GM18526 (cell line): Measurements from ENCODE around the gene HOXB1.

Experiments used
- POLR2A ChIP-seq: IDR thresholded peaks from 3 replicates; pipeline ENCODE4 v1.6.1; 2011; ENCODE audit not compliant: insufficient read length; ENCODE audit errors: extremely low read depth

Gene HOXB1

DNA sequence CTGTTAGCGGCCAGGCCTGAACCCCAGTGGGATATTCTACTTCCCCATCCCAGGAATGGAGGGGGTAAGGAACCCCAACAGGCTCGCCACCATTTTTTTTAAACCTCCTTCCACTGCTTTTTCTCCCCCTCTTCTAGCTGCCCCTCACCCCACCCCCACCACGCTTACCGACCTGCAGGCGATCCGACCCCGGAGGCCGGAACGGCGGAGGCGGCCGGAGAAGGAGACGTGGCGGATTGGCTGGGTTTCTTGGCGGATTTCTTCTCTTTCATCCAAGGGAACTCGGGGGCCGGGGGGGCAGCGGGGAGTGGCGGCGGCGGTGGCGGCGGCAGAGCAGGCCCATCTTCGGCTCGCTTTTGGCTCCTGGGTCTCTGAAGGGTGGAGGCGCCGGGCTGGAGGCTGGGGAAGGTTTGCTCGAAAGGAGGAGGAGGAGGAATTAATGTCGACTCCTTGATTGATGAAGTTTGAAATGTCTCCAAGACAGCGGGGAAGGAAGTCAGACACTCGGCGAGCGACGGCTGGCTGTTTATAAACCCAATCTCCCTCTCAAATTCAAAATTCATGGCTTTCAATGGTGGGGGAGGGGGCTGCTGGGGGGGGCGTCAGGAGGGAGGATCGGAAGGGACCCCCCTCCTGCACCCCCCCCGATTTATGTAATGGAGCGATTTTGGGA is 13.7 kb upstream of the HOXB1 start:
- peak; percentile 39 for TF ChIP-seq POLR2A

DNA sequence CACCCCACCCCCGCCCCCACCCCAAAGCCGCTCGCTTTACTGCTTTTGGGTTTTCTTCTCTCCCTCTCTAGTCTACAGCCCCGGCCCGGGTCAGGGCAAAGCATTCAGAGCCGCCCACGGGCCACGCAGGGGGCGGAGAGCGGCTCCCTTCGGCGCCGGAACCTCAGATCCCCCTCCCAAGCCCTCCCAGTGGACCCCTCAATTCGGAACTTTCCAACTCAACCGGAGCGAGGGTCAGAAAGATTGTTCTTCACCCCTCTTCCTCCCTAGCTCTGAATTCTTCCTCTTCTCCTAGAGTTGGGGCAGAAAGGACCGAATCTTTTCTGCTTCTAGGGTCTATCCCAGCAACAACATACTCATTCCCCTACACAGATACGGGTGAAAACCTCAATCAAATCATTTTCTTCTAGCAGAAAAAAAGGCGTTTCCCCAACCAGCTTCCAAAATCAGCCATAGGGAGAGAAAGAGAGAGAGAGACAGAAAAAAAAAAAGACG is 13.1 kb upstream of the HOXB1 start:
- TF ChIP-seq POLR2A = no peak

DNA sequence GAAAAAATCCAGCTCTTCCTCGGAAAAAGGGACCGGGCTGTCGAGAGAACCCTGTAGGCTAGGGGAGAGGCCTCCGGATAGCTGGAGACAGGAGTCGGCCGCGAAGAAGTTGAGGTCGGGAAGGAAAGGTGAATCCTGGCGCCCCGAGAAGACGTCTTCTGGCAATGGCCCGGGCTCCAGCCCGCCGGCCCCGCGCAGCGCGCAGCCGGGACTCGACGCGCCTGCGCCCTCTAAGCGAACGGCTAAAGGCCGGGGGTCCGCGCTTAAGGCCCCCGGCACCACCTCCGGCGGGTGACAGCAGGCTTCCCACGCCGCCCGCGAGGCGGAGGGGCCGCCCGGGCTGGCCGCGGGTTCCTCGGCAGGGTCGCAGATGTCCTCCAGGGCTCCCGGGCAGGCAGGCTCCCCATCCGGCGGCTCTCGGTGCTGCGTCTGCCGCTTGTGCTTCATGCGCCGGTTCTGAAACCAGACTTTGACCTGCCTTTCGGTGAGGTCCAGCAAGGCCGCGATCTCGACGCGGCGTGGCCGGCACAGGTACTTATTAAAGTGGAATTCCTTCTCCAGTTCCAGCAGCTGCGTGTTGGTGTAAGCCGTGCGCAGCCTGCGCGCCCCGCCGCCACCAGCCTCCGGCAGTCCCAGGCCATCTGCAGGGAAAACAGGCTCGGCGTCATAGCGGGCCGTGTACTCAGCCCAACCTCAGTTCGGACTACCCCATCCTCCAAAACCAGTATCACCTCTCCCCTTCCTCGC is 12.5 kb upstream of the HOXB1 start:
- peak; percentile 62 for TF ChIP-seq POLR2A

GRCh38 chr17:48542698-48543106 is 11.9 kb upstream of the HOXB1 start:
- TF ChIP-seq POLR2A = no peak

- no peak for TF ChIP-seq POLR2A
Observed at GRCh38 chr17:48542114-48542656, 11.4 kb upstream of the HOXB1 start.

DNA sequence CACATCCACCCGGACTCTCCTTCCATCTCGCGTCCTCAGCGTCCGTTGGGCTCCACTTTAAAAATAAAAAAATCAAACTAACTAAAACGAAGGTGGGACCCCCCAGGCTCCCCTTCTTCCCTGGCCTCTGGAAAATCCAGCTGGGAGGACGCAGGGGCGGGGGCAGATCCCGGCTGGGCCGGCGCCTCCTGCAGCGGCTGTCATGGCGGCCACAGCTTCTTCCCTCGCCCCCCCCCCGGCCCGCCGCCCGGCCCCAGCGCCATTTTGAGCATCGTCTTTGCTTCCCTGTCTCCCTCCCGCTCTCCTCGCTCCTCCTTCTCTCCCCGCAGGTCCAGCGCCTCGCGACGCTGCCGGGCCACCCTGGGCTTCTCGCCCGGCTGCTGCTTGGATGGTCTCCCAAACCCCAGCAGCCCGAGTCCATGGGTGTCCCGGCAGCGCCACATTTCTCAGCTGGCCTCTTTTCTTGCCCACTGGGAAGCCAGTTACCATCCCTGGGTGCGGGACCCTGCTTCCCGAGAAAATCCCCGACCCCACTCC is 10.8 kb upstream of the HOXB1 start:
- TF ChIP-seq POLR2A = peak; percentile 60

GRCh38 chr17:48541036-48541576 is 10.3 kb upstream of the HOXB1 start:
- TF ChIP-seq POLR2A = no peak

DNA sequence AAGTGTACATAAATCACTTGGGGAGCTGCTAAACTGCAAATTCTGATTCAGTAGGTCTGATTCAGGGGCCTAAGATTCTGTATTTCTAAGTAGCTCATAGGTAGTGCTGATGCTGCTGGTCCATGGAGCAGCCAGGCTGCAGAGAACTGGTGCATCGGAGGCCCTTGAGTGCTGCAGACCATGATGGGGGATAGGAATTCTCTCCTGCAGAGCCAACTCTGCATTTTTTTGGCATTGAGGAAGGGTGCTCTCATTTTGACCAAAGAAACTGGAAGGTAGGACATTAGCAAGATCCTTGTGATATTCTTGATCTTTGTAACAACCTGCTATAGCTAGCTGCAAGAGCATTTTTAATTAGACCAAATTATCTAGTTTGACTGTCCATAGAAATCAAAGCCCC is 9.4 kb upstream of the HOXB1 start:
- no peak for TF ChIP-seq POLR2A

- TF ChIP-seq POLR2A = no peak
Observed at GRCh38 chr17:48539177-48539576, 8.4 kb upstream of the HOXB1 start.

GRCh38 chr17:48537316-48537715 is 6.5 kb upstream of the HOXB1 start:
- TF ChIP-seq POLR2A = no peak

GRCh38 chr17:48532261-48532660 is 1.4 kb upstream of the HOXB1 start:
- TF ChIP-seq POLR2A = no peak

- no peak for TF ChIP-seq POLR2A
Observed at GRCh38 chr17:48530208-48530886, 464 bp downstream of the HOXB1 start.

DNA sequence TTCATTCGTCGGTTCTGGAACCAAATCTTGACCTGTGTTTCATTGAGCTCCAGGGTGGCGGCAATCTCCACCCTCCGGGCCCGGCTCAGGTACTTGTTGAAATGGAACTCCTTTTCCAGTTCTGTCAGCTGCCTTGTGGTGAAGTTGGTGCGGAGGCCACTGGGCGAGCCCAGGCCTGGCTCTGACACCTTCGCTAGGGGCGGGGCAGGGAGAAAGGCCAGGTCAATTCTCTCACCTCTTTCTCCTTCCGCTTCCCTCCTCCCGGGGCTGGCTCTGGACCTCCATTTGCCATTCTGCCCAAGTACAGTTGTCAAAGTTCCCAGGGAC is 1.2 kb downstream of the HOXB1 start:
- TF ChIP-seq POLR2A = no peak

DNA sequence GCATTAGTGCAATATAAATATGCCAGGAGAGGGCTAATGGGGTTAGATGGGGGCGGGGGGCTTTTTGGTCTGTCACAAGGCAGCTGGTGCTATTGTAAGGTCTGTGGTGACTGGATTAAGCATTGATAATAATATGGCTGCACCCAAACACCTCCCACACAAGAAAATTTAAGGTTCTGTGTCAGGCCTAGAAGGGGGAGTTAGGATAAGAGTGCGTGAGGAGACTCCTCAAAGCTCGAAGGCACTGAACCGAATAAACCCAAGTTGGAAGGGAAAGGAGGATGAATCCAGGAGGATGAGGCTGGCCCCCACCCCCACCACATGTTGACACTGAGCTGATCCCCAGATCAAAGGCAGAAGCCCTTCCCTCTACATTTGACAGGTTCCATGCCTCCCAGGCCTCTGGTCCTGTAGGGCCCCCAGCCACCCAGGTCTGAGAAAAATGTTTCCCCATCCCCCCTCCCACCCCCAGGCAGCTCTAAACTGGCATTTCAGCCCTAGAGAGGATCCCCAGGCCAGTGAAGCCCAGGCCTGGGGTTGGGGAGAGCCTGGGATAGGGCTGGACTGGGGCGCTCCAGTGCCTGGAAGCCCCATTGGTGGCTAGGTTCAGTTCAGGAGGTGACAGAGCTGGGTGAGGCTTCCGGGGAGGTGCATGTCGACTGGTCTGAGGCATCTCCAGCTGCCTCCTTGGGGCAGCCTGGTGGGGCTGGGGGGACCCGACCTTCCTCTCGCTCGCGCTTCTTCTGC is 1.7 kb downstream of the HOXB1 start:
- TF ChIP-seq POLR2A = no peak
